MG63 (cell line): Measurements from ENCODE around the gene ZSCAN21. TPM values are rescaled to one million over a fixed set of nuclear protein-coding genes. Genes with fewer than 3 reads are reported as not detected.
A peak's percentile ranks its signal among the peaks of the same experiment; 100 is the strongest.

ENCODE experiments used
- DNase-seq: peaks from one replicate; pipeline ENCODE4 v3.0.0-alpha.2; 2020
- H3K27me3 ChIP-seq: fragments of 250-450 bp; sonication (Bioruptor Pico); 2 replicates; pipeline ENCODE4 v1.5.1; 2020; ENCODE audit warnings: mild to moderate bottlenecking, moderate library complexity
- H3K36me3 ChIP-seq: fragments of 250-450 bp; sonication (Bioruptor Pico); 2 replicates; pipeline ENCODE4 v1.5.1; 2020; ENCODE audit warnings: mild to moderate bottlenecking, moderate library complexity
- H3K4me3 ChIP-seq: fragments of 250-450 bp; sonication (Bioruptor Pico); 2 replicates; pipeline ENCODE4 v1.5.1; 2020; ENCODE audit warnings: mild to moderate bottlenecking, moderate library complexity
- H3K9me3 ChIP-seq: fragments of 250-450 bp; sonication (Bioruptor Pico); 2 replicates; pipeline ENCODE4 v1.5.1; 2020; ENCODE audit warnings: mild to moderate bottlenecking, moderate library complexity
- total RNA-seq: library from RNA; depleted of rRNA; stranded (reverse); fragments of >200 nt; shearing (Covaris generic); gene quantifications from 2 replicates; pipeline ENCODE4 v1.2.3, GENCODE V29; 2014; ENCODE audit warnings: low replicate concordance

Gene ZSCAN21
- total RNA-seq, 1 experiment from 2014 or later: 6.3 TPM

GRCh38 chr7:100087055-100087750 is 37.6 kb downstream of the ZSCAN21 start:
- Histone ChIP-seq H3K9me3 (no peaks in the 10 kb centered on the region), H3K36me3 (peaks cover 17% of the 10 kb centered on the region), H3K27me3 (no peaks in the 10 kb centered on the region), H3K4me3 (no peak overlapping the region)
- peak; percentile 61 for DNase-seq

GRCh38 chr7:100088095-100088620 is 38.6 kb downstream of the ZSCAN21 start:
- no peak for DNase-seq
- H3K27me3 ChIP-seq: no peaks in the 10 kb centered on the region
- H3K36me3 ChIP-seq: peaks cover 27% of the 10 kb centered on the region

GRCh38 chr7:100088621-100089457 is 39.3 kb downstream of the ZSCAN21 start, which contains the start of gene COPS6:
TSS of gene COPS6 (plus strand) at chr7:100088969. CDS start at chr7:100088991, 22 bp downstream.
- H3K4me3 ChIP-seq: peak within 1 kb of the TSS; percentile 61
- H3K9me3 ChIP-seq: no peaks in the 10 kb centered on the region
- no peaks in the 10 kb centered on the region for H3K27me3 ChIP-seq
- peak; percentile 81 for DNase-seq
- peaks cover 27% of the 10 kb centered on the region for H3K36me3 ChIP-seq

More at GRCh38 chr7:100088095-100088620, 38.6 kb downstream of the ZSCAN21 start:
- peak overlapping the region; percentile 61 for H3K4me3 ChIP-seq
- H3K9me3 ChIP-seq: no peaks in the 10 kb centered on the region

- peak; percentile 60 for DNase-seq
- peaks cover 34% of the 10 kb centered on the region for H3K36me3 ChIP-seq
- peak overlapping the region; percentile 61 for H3K4me3 ChIP-seq
- no peaks in the 10 kb centered on the region for H3K9me3 ChIP-seq
- H3K27me3 ChIP-seq: no peaks in the 10 kb centered on the region
Measured at GRCh38 chr7:100089458-100090196, 40.1 kb downstream of the ZSCAN21 start.

- Histone ChIP-seq H3K27me3 (no peaks in the 10 kb centered on the region), H3K36me3 (peaks cover 45% of the 10 kb centered on the region), H3K9me3 (no peaks in the 10 kb centered on the region), H3K4me3 (no peak overlapping the region)
- no peak for DNase-seq
Measured at GRCh38 chr7:100090527-100091410, 41.2 kb downstream of the ZSCAN21 start.

- no peak overlapping the region for H3K4me3 ChIP-seq
- H3K36me3 ChIP-seq: peaks cover 54% of the 10 kb centered on the region
- no peaks in the 10 kb centered on the region for H3K9me3 ChIP-seq
- DNase-seq: no peak
- no peaks in the 10 kb centered on the region for H3K27me3 ChIP-seq
Measured at GRCh38 chr7:100091411-100092181, 42.0 kb downstream of the ZSCAN21 start.

GRCh38 chr7:100093054-100093453 is 43.5 kb downstream of the ZSCAN21 start:
- H3K9me3 ChIP-seq: no peaks in the 10 kb centered on the region
- H3K36me3 ChIP-seq: peaks cover 65% of the 10 kb centered on the region
- H3K27me3 ChIP-seq: no peaks in the 10 kb centered on the region
- no peak overlapping the region for H3K4me3 ChIP-seq
- DNase-seq: no peak

- no peaks in the 10 kb centered on the region for H3K9me3 ChIP-seq
Measured at GRCh38 chr7:100093498-100093897, 43.9 kb downstream of the ZSCAN21 start.

GRCh38 chr7:100093925-100094486 is 44.4 kb downstream of the ZSCAN21 start:
- no peak for DNase-seq
- H3K36me3 ChIP-seq: peaks cover 74% of the 10 kb centered on the region
- no peaks in the 10 kb centered on the region for H3K27me3 ChIP-seq
- H3K9me3 ChIP-seq: no peaks in the 10 kb centered on the region
- H3K4me3 ChIP-seq: no peak overlapping the region

More at GRCh38 chr7:100093498-100093897, 43.9 kb downstream of the ZSCAN21 start:
- DNase-seq: no peak
- Histone ChIP-seq H3K36me3 (peaks cover 69% of the 10 kb centered on the region), H3K4me3 (no peak overlapping the region), H3K27me3 (no peaks in the 10 kb centered on the region)

GRCh38 chr7:100095289-100095688 is 45.7 kb downstream of the ZSCAN21 start:
- no peak for DNase-seq
- no peaks in the 10 kb centered on the region for H3K9me3 ChIP-seq
- H3K36me3 ChIP-seq: peaks cover 84% of the 10 kb centered on the region
- H3K4me3 ChIP-seq: no peak overlapping the region
- no peaks in the 10 kb centered on the region for H3K27me3 ChIP-seq

- H3K36me3 ChIP-seq: peaks cover 81% of the 10 kb centered on the region
Measured at GRCh38 chr7:100095704-100096103, 46.1 kb downstream of the ZSCAN21 start.

GRCh38 chr7:100098913-100099312 is 49.3 kb downstream of the ZSCAN21 start:
- DNase-seq: no peak
- Histone ChIP-seq H3K36me3 (peaks cover 57% of the 10 kb centered on the region), H3K27me3 (no peaks in the 10 kb centered on the region), H3K4me3 (no peak overlapping the region), H3K9me3 (no peaks in the 10 kb centered on the region)

More at GRCh38 chr7:100095704-100096103, 46.1 kb downstream of the ZSCAN21 start:
- no peaks in the 10 kb centered on the region for H3K27me3 ChIP-seq
- no peak for DNase-seq
- H3K9me3 ChIP-seq: no peaks in the 10 kb centered on the region
- no peak overlapping the region for H3K4me3 ChIP-seq

GRCh38 chr7:100099452-100099851 is 49.9 kb downstream of the ZSCAN21 start:
- no peak for DNase-seq
- H3K36me3 ChIP-seq: peaks cover 53% of the 10 kb centered on the region
- no peaks in the 10 kb centered on the region for H3K9me3 ChIP-seq
- peak overlapping the region; percentile 84 for H3K4me3 ChIP-seq
- no peaks in the 10 kb centered on the region for H3K27me3 ChIP-seq

GRCh38 chr7:100100420-100101015 is 50.9 kb downstream of the ZSCAN21 start:
- Histone ChIP-seq H3K4me3 (peak overlapping the region; percentile 84), H3K27me3 (no peaks in the 10 kb centered on the region), H3K36me3 (peaks cover 42% of the 10 kb centered on the region), H3K9me3 (no peaks in the 10 kb centered on the region)
- DNase-seq: peak; percentile 91
